Psoas muscle (tissue), 8 donors: ENCODE results near the gene JMJD4. TPM values are rescaled to one million over a fixed set of nuclear protein-coding genes. Genes with fewer than 3 reads are reported as not detected.

Source experiments
- ATAC-seq, 4 donors: fragments of 200-7000 bp; cut with Tn5 transposase; one replicate each; pipeline ENCODE4 v1.9.1; 2020; ENCODE audit warnings: moderate library complexity in 3 of 4, mild to moderate bottlenecking in 2 of 4
- DNase-seq, 2 donors: peaks; one replicate each; pipeline ENCODE4 v3.0.0-alpha.2; 2020
- H3K27ac ChIP-seq: fragments of 200-600 bp; one replicate; pipeline ENCODE4 v1.8.0; 2022
- H3K27me3 ChIP-seq, 3 donors: fragments of 200-600 bp in 1 of 3; one replicate each; pipeline versions ENCODE4 v1.6.1 to v1.8.0; 2013 to 2022; ENCODE audit warnings: low read length in 2 of 3, mild to moderate bottlenecking in 2 of 3, moderate library complexity in 1 of 3; ENCODE audit not compliant: insufficient read depth in 3 of 3
- H3K36me3 ChIP-seq, 2 donors: fragments of 200-600 bp in 1 of 2; one replicate each; pipeline versions ENCODE4 v1.6.1 to v1.8.0; 2013 to 2022; ENCODE audit warnings: low read depth in 1 of 2, mild to moderate bottlenecking in 1 of 2, moderate library complexity in 1 of 2; ENCODE audit not compliant: insufficient read depth in 1 of 2
- H3K4me1 ChIP-seq: fragments of 200-600 bp; one replicate; pipeline ENCODE4 v1.8.0; 2022
- H3K4me3 ChIP-seq: fragments of 200-600 bp; one replicate; pipeline ENCODE4 v1.8.0; 2022; ENCODE audit warnings: mild to moderate bottlenecking
- H3K9me3 ChIP-seq: fragments of 200-600 bp; one replicate; pipeline ENCODE4 v1.8.0; 2022
- WGBS, 3 donors: extraction: QIAGEN DNeasy Blood & Tissue Kit; methylation state at CpG; one replicate each; pipeline versions ENCODE4 v1.1.6 to v1.1.7; 2013; 5-methylcytosine and 5-hydroxymethylcytosine counted together
- intact Hi-C, 2 donors: fragments of 100-400 bp; cut with DNase I; formaldehyde crosslinking; loops; one replicate each; pipeline versions ENCODE4 v1.11.0 to v1.14.2; 2022
- polyA plus RNA-seq, 3 donors: library from polyadenylated mRNA; stranded (reverse); fragments of 200-250 nt; gene quantifications; one replicate each; pipeline ENCODE4 v1.2.3, GENCODE V29; 2013
- total RNA-seq, 4 donors: library from RNA; stranded (reverse); fragmentation: NEBNext Ultra II Directional in 2 of 4; extraction: Animal tissue kit (Norgen Biotek cat#: 25700) in 2 of 4; gene quantifications; one replicate each; pipeline versions ENCODE4 v1.2.1 to v1.2.4, GENCODE V29; 2021 to 2023
- TF ChIP-seq, protein P1 (sequence below): fragments of 200-600 bp; IDR thresholded peaks from one replicate; pipeline ENCODE4 v1.8.0; 2022; ENCODE audit warnings: antibody characterized with exemption
- donor health status: healthy with polysubstance abuse.
- donor health status: DM: no; HTN: no; CAD: no; lungs with moderate emphysema.
- donor health status: Bipolar disorder and iron deficiency.
- donor health status: healthy.
- donor health status: DM: yes; HTN: yes; CAD: no.
- donor health status: DM: no; HTN: no; CAD: no.
- donor health status: DM: no; HTN: no; CAD: no.
- donor health status: DM: yes; HTN: yes; CAD: no.

Gene JMJD4
- total and polyA plus RNA-seq, 7 donors, result 9.0 to 20.5 (median 15.3) TPM

DNA sequence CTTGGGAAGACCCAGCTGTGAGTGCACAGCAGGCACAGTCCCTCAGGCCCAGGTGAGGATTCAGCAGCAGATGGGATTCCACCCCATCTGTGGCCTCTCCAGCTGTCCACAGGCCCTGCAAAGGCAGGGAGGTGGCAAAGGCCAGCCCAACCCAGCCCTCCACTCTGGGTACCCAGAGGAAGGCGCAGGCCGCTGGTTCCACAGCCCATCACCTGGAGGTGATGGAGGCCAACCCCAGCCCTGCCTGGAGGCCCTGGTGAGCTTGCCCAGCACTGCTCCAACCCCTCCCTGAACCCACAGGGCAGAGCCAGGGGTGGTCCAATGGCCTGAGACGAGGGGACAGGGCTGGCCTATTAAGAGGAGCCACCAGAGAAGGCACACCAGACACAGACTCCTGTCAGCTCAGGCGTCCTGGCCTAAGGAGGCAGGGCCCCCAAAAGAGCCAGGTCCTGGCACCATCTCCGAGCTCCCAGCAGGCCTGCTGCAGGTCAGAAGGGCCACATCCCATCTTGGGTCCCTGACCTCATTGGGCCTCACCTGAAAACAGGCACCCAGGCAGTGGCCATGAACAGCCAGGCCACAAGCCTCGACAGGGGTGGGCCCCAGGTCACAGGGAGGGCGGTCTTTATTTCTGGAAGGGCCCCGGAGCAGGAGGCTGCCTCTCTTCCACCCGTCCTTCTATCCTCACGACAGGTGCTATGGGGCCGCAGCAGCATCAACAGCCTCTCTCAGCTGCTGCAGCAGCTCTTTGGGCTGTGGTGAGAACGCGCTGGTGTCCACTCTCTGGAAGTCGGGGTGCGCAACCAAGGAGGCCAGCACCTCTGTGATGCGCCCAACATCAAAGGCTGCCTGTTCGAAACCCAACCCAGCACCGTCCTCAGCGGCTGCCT, 3.2 kb downstream of the JMJD4 start:
- Histone ChIP-seq H3K27ac (no peak overlapping the region), H3K9me3 (no peaks in the 10 kb centered on the region), H3K4me3 (no peak overlapping the region), H3K36me3 (peaks cover 3 to 28% of the 10 kb centered on the region in 2 donors), H3K4me1 (peaks cover 32% of the 10 kb centered on the region), H3K27me3 (no peaks in the 10 kb centered on the region)
- ATAC-seq (no peak), DNase-seq (no peak)
- 88 to 90% (median 90%) methylated on average over 19 of the region's 19 CpGs for WGBS, 3 donors
- TF ChIP-seq, protein P1, sequence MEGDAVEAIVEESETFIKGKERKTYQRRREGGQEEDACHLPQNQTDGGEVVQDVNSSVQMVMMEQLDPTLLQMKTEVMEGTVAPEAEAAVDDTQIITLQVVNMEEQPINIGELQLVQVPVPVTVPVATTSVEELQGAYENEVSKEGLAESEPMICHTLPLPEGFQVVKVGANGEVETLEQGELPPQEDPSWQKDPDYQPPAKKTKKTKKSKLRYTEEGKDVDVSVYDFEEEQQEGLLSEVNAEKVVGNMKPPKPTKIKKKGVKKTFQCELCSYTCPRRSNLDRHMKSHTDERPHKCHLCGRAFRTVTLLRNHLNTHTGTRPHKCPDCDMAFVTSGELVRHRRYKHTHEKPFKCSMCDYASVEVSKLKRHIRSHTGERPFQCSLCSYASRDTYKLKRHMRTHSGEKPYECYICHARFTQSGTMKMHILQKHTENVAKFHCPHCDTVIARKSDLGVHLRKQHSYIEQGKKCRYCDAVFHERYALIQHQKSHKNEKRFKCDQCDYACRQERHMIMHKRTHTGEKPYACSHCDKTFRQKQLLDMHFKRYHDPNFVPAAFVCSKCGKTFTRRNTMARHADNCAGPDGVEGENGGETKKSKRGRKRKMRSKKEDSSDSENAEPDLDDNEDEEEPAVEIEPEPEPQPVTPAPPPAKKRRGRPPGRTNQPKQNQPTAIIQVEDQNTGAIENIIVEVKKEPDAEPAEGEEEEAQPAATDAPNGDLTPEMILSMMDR, result no peak
- intact Hi-C loops, result loop anchor here in 1 of 2 donors (5.0 to 10.0 kb wide), 2 partner anchors 60 to 353 kb away; partner anchors contain the start of gene ARF1

DNA sequence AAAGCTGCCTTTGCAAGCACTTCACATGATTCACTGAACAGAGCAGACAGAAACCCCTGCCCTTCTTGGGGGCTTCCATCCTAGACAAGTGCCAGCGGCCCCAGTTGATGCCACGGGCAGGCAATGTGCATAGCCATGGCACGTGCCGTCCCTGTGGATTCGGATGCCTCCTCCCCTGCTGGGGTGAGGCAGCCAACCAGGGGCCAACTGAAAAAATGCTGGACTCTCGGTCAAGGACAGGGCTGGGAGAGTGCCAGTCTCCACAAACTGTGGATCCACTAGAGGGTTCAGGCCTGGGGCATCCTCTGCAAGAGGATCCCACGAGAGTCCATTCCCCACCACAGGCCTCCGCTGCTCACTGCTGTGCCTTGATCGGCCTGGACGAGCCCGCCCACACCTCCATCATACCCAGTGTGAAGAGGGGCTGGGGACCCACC, 3.8 kb downstream of the JMJD4 start:
- peaks cover 25% of the 10 kb centered on the region for H3K4me1 ChIP-seq
- DNase-seq (no peak), ATAC-seq (no peak)
- WGBS, 3 donors, result 65 to 76% (median 75%) methylated on average over 11 of the region's 11 CpGs
- TF ChIP-seq, protein P1, result no peak
- H3K36me3 ChIP-seq, result peaks cover 3 to 28% of the 10 kb centered on the region in 2 donors
- H3K9me3 ChIP-seq, result no peaks in the 10 kb centered on the region
- no peak overlapping the region for H3K27ac ChIP-seq
- H3K4me3 ChIP-seq, result no peak overlapping the region
- intact Hi-C loops, result loop anchor here in 1 of 2 donors (5.0 to 10.0 kb wide), 2 partner anchors 61 to 354 kb away; partner anchors contain the start of gene ARF1
- no peaks in the 10 kb centered on the region for H3K27me3 ChIP-seq

DNA sequence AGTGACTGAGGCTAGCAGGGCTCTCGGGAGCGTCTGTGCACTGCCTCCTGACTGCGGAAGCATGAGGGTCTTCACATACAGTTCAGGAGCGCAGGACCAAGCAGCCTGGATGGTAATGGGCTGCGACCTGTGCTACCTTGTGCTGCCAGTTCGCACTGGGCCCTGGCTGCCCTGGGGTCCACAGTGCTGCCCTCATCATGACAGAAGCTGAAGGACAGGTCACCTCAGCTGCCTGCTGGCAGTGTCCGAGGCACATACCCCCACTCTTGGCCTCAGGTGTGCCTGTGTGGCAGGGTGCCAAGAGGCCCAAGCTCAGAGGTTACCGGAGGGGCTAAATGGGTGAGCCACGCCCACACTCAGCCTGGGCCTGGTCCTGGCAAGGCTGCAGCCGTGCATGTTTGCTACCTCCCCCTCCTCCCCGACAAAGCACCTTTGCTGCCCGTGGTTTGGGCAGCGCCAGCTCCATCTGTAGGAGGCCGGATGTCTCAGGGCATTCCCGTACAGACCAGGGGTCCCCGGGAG, 4.4 kb downstream of the JMJD4 start:
- Histone ChIP-seq H3K36me3 (peaks cover 3 to 28% of the 10 kb centered on the region in 2 donors), H3K4me1 (peaks cover 21% of the 10 kb centered on the region), H3K4me3 (no peak overlapping the region), H3K9me3 (no peaks in the 10 kb centered on the region), H3K27me3 (no peaks in the 10 kb centered on the region), H3K27ac (no peak overlapping the region)
- intact Hi-C loops, result loop anchor here in 1 of 2 donors (5.0 to 10.0 kb wide), 2 partner anchors 62 to 354 kb away; partner anchors contain the start of gene ARF1
- DNase-seq (no peak), ATAC-seq (no peak)
- WGBS, 3 donors, result 69 to 74% (median 69%) methylated on average over 16 of the region's 16 CpGs
- TF ChIP-seq, protein P1, result no peak

DNA sequence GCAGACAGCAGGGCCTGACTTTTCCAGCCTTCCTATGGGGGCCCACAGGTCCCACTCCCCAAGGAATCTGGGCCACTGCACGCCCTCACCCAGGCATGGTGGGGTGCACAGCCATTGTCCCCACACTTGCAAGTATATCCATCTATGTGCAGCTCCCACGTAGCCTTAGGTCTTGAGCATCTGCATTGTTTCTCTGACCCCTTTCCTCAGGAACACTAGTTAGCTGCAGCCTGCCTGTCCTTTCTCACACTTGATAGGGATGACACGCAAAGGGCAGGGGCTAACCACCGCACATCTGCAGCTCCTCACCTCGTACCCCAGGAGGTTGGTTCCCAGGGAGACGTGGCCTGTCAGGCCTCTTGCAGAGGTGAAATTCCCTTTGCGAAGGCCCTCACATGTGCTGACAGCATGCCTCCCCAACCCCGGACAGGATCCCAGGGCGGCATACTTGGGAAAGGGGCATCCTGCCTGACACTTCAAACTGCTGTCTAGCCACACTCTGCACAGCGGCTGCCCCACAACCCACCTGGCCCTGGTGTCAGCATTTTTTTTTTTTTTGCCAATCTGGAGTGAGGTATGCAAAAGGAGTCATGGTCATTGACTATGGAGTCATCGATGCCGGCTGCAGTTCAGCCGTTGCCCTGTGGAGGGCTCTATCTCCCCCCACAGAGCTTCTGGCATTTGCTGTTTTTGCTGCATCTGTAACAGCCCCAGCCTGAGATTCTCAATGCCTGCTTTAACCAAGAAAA, 5.0 kb downstream of the JMJD4 start:
- H3K4me1 ChIP-seq, result peaks cover 21% of the 10 kb centered on the region
- H3K4me3 ChIP-seq, result no peak overlapping the region
- H3K27ac ChIP-seq, result no peak overlapping the region
- H3K27me3 ChIP-seq, result no peaks in the 10 kb centered on the region
- intact Hi-C loops, result loop anchor here in 1 of 2 donors (5.0 to 10.0 kb wide), 3 partner anchors 62 to 355 kb away; partner anchors contain the start of gene ARF1
- H3K36me3 ChIP-seq, result peaks cover 3 to 28% of the 10 kb centered on the region in 2 donors
- DNase-seq (no peak), ATAC-seq (peak in 3 of 4 donors; percentile 34 to 56 (median 47))
- WGBS, 3 donors, result 39 to 50% (median 44%) methylated on average over 13 of the region's 13 CpGs
- H3K9me3 ChIP-seq, result no peaks in the 10 kb centered on the region
- TF ChIP-seq, protein P1, result peak; percentile 78
